Pulmonary artery endothelial cell (primary cell): ENCODE measurements around the gene CDR2. TPM values are rescaled to one million over a fixed set of nuclear protein-coding genes. Genes with fewer than 3 reads are reported as not detected.
A peak's percentile ranks its signal among the peaks of the same experiment; 100 is the strongest.

ENCODE experiments used
- DNase-seq: peaks from one replicate; pipeline ENCODE4 v3.0.0-alpha.2; 2011; ENCODE audit warnings: low read depth, low spot score
- total RNA-seq: library from RNA; depleted of rRNA; stranded (reverse); fragments of >200 nt; gene quantifications from 2 replicates; pipeline ENCODE4 v1.2.3, GENCODE V29; 2014

CDR2 gene
- total RNA-seq, 1 donor from 2014 or later: 42.9 TPM

DNA sequence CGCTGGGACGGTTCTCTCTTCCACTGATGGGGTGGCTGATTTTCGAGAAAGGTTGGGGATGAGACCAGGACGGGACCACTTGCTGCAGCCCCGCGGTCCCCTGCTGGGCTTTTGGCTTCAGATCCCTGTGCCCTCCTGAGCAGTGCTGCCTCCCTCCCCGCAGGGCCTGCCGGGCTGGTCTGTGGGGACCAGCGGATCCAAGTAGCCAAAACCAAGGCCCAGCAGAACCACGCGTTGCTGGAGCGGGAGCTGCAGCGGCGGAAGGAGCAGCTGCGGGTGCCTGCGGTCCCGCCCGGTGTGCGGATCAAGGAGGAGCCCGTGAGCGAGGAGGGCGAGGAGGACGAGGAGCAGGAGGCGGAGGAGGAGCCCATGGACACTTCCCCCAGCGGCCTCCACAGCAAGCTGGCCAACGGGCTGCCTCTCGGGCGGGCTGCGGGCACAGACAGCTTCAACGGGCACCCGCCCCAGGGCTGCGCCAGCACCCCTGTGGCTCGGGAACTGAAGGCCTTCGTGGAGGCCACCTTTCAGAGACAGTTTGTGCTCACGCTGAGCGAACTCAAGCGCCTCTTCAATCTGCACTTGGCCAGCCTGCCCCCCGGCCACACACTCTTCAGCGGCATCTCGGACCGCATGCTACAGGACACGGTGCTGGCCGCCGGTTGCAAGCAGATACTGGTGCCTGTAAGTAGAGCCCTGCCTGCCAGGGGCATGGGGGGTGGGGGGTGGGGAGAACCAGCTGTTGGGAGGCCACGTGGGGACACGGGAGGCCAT lies 48.6 kb downstream of the CDR2 start:
- no peak for DNase-seq

- DNase-seq: no peak
Observed at GRCh38 chr16:22324787-22325597, 49.4 kb downstream of the CDR2 start.

DNA sequence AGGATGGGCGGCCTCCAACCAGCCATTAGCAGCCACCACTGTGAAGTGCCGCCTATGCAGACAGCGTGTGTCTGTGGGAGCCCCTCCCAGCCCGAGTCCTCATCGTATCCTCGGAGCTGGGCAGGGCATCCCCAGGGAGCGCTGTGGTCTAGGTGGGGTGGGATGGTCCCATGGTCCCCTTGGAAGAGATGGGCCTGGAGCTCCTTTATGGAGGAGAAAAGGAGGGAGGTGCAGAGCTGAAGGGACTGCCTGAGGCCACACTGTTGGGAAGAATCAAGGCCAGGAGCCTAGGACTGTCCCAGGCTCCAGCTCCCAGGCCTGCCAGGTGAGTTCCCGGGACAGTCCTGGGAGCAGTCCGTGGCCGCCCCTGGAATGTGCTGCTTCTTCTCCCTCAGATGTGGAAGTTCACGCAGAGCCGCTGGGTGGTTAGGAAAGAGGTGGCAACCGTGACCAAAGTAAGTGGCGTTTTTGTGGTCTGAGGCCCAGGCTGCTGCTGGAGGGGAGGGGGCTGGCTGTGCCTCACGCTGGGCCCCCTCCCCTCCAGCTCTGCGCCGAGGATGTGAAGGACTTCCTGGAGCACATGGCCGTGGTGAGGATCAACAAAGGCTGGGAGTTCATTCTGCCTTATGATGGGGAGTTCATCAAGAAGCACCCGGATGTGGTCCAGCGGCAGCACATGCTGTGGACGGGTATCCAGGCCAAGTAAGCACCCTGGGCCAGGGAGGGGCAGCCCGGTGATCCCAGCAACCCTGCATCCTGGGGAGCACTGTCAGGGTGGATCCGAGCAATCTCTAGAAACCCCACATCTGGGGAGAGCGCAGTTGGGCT lies 50.2 kb downstream of the CDR2 start:
- no peak for DNase-seq

GRCh38 chr16:22323173-22323958 lies 51.1 kb downstream of the CDR2 start:
- no peak for DNase-seq

- no peak for DNase-seq
Observed at GRCh38 chr16:22322741-22323140, 51.7 kb downstream of the CDR2 start.

- DNase-seq: no peak
Observed at GRCh38 chr16:22322021-22322471, 52.4 kb downstream of the CDR2 start.

- DNase-seq: peak; percentile 60
Observed at GRCh38 chr16:22321340-22322001, 52.9 kb downstream of the CDR2 start.

DNA sequence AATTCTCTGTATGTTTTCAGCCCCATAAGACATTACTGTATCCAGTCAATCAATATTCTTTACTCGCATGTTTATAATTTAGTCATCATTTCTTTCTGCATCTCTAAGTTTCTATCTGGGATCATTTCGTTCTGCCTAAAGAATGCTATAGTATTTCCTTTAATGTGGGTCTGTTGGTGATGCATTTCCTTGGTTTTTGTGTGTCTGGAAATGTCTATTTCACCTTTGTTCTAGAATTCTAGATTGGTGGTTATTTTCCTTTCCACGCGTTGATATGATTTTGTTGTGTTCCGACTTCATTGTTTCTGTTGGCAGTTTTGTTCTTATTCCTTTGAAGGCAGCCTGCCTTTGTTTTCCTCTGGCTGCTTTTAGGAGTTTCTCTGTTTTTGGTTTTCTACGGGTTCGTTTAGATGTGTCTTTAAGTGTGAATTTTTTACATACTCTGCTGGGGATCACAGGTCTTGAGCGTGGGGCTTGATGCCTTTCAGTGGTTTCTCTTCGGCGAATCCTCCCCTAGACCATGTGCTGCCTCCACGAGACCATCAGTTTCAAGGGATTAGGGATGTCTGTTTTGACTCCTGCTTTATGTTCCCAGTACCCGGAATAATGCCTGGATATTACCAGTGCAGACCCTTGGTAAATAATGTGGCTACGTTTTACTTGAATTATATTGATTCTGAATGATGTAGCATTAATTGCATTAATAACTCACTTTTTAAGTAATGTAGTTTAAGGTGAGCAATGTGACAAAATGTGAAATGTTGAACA lies 53.7 kb downstream of the CDR2 start:
- DNase-seq: peak; percentile 46

- DNase-seq: no peak
Observed at GRCh38 chr16:22318690-22319358, 55.6 kb downstream of the CDR2 start.

- no peak for DNase-seq
Observed at GRCh38 chr16:22317625-22318024, 56.8 kb downstream of the CDR2 start.

DNA sequence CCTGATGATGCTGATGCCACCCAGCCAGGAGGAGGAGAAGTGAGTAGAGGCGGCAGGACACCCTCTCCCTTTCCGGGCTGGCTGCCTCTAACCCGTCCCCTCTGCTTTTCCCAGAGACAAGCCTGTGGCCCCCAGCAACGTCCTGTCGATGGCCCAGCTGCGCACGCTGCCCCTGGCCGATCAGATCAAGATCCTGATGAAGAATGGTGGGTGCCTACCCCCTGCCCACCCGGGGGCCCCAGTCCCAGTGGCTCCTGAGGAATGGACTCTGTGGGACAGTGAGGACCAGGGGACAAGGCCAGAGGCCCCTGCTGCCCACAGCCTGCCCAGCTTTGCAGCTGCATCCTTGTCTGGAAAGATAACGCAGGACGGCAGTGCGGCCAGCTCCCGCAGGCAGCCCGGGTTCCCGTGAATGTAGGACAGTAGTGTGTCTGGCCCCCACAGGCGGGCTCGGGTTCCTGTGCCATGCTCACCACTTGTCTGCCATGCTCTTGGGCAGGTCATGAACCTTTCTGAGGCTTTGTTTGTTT lies 57.4 kb downstream of the CDR2 start:
- no peak for DNase-seq

- DNase-seq: no peak
Observed at GRCh38 chr16:22316411-22316811, 58.0 kb downstream of the CDR2 start.

- DNase-seq: no peak
Observed at GRCh38 chr16:22315979-22316378, 58.4 kb downstream of the CDR2 start.

GRCh38 chr16:22314661-22315626 lies 59.5 kb downstream of the CDR2 start:
- no peak for DNase-seq

DNA sequence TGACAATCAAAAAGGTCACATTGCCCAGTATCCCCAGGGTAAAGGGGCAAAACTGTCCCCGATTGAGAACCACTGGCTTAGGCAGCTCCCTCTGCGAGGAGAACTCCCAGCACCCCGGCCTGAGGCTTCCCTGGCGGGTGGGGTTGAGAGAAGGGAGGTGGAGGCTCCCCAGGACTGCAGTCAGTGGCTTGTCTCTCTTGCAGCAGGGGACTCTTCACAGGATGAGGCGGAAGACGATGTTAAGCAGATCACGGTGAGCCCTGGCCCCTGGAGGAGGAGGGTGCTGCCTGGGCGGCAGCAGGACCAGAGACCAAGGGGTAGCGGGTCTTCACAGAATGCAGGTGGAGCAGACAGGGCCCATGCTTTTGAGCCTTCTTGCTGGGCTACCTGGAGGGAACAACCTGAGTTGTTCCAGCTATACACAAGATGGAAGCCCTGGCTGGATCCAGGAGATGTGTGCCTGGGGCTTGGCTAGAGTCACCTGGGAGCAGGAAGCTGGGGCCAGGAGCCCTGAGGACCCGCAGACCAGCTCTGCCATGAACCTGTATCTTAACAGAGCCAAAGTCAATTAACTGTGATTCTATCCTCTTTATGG lies 60.4 kb downstream of the CDR2 start:
- DNase-seq: no peak

- no peak for DNase-seq
Observed at GRCh38 chr16:22312897-22313781, 61.3 kb downstream of the CDR2 start.
